PC-9 (cell line): ENCODE measurements around the gene HMGN3. TPM values are rescaled to one million over a fixed set of nuclear protein-coding genes. Genes with fewer than 3 reads are reported as not detected.
A peak's percentile ranks its signal among the peaks of the same experiment; 100 is the strongest.

Experiments used
- BruUV-seq: library from RNA; stranded (reverse); fragments of 400-500 nt; replicated peaks from 2 replicates; lab custom pipeline; 2021; lab: Mats Ljungman, UMichigan
- CTCF ChIA-PET: fragments of 300-600 bp; sonication (Branson Sonifier 250); formaldehyde crosslinking; loops from one replicate; lab custom pipeline; 2022; ENCODE audit warnings: antibody characterized with exemption; lab: Charles Lee
- POLR2A ChIA-PET: fragments of 300-600 bp; sonication (Branson Sonifier 250); formaldehyde crosslinking; loops from one replicate; lab custom pipeline; 2022; ENCODE audit warnings: antibody characterized with exemption; ENCODE audit not compliant: unreplicated experiment; lab: Charles Lee
- DNase-seq, 2 experiments: peaks; one replicate each; pipeline versions ENCODE4 v3.0.0 to v3.0.0-alpha.2; 2015 to 2022; ENCODE audit warnings: mixed read lengths in 1 of 2
- H2AFZ ChIP-seq: fragments of 200-600 bp; sonication (generic); 2 replicates; pipeline ENCODE4 v1.8.1; 2017; ENCODE audit warnings: antibody characterized with exemption
- H3F3A ChIP-seq: fragments of 200-600 bp; sonication (generic); 2 replicates; pipeline ENCODE4 v1.8.1; 2017; ENCODE audit warnings: antibody characterized with exemption, mild to moderate bottlenecking, low read depth; ENCODE audit not compliant: insufficient read depth
- H3K27ac ChIP-seq: fragments of 200-600 bp; sonication (generic); 2 replicates; pipeline ENCODE4 v1.6.1; 2016; ENCODE audit warnings: mixed run types
- H3K27me3 ChIP-seq: fragments of 200-600 bp; sonication (generic); 2 replicates; pipeline ENCODE4 v1.6.1; 2016; ENCODE audit warnings: low read depth, mixed run types; ENCODE audit not compliant: insufficient read depth
- H3K36me3 ChIP-seq: fragments of 200-600 bp; sonication (generic); 2 replicates; pipeline ENCODE4 v1.6.1; 2016; ENCODE audit warnings: low read depth, mixed run types
- H3K4me1 ChIP-seq: fragments of 200-600 bp; sonication (generic); replicated peaks from 2 replicates; pipeline ENCODE4 v1.6.1; 2016; ENCODE audit warnings: mixed run types; ENCODE audit not compliant: insufficient read depth
- H3K4me2 ChIP-seq: fragments of 200-600 bp; sonication (generic); 2 replicates; pipeline ENCODE4 v1.6.1; 2017; ENCODE audit warnings: mixed run types
- H3K4me3 ChIP-seq: fragments of 200-600 bp; sonication (generic); 2 replicates; pipeline ENCODE4 v1.6.1; 2016; ENCODE audit warnings: mixed run types
- H3K79me2 ChIP-seq: fragments of 200-600 bp; sonication (generic); 2 replicates; pipeline ENCODE4 v1.6.1; 2017; ENCODE audit warnings: low read depth, mixed run types
- H3K9me2 ChIP-seq: fragments of 200-600 bp; sonication (generic); 2 replicates; pipeline ENCODE4 v1.8.1; 2017; ENCODE audit warnings: mild to moderate bottlenecking; ENCODE audit not compliant: insufficient read depth
- H3K9me3 ChIP-seq: fragments of 200-600 bp; sonication (generic); 2 replicates; pipeline ENCODE4 v1.8.1; 2016; ENCODE audit warnings: low read depth; ENCODE audit not compliant: insufficient read depth
- H4K20me1 ChIP-seq: fragments of 200-600 bp; sonication (generic); 2 replicates; pipeline ENCODE4 v1.8.1; 2017; ENCODE audit not compliant: insufficient read depth
- CTCF ChIP-seq: fragments of 200-600 bp; sonication (generic); conservative IDR thresholded peaks from 2 replicates; pipeline ENCODE4 v1.6.1; 2017; ENCODE audit warnings: mixed run types, antibody characterized with exemption, mild to moderate bottlenecking, moderate library complexity
- EZH2 ChIP-seq: fragments of 200-600 bp; sonication (generic); IDR thresholded peaks from 2 replicates; pipeline ENCODE4 v1.8.0; 2017; ENCODE audit warnings: antibody characterized with exemption, low read depth
- intact Hi-C: fragments of 100-400 bp; cut with micrococcal nuclease; formaldehyde crosslinking; loops from one replicate; pipeline ENCODE4 v1.10.0; 2022; ENCODE audit not compliant: unreplicated experiment
- total RNA-seq: library from RNA; stranded (reverse); gene quantifications from 2 replicates; pipeline ENCODE4 v1.2.3, GENCODE V29; 2021

HMGN3 gene
- total RNA-seq, 1 experiment from 2014 or later: 62.3 TPM

GRCh38 chr6:79232696-79233462, 1.6 kb downstream of the HMGN3 start:
- no peak for TF ChIP-seq EZH2
- TF ChIP-seq CTCF: no peak
- ChIA-PET CTCF (interaction anchor here (0.7 kb wide), 1 partner anchor 137 kb away, joined by 5 read pairs; no protein-coding TSS in a partner anchor), POLR2A (no interaction called here)
- Histone ChIP-seq H3K9me3 (no peaks in the 10 kb centered on the region), H2AFZ (peak overlapping the region; percentile 90), H3K4me3 (peak overlapping the region; percentile 92), H4K20me1 (no peaks in the 10 kb centered on the region), H3K79me2 (0 out of 2 replicates have a peak, but pooled peaks cover 4% of the 10 kb centered on the region), H3F3A (peaks cover 6% of the 10 kb centered on the region; the same call in 1 of the 2 replicates), H3K9me2 (no peaks in the 10 kb centered on the region), H3K27me3 (no peaks in the 10 kb centered on the region), H3K27ac (no peak overlapping the region), H3K4me1 (peaks cover 9% of the 10 kb centered on the region), H3K4me2 (peak overlapping the region; percentile 67), H3K36me3 (no peaks in the 10 kb centered on the region)
- no TSS peak for BruUV-seq
- no peak for DNase-seq
- intact Hi-C loops: loop anchor here (1.0 to 5.0 kb wide), 3 partner anchors 156 to 439 kb away; no protein-coding TSS in a partner anchor

- TF ChIP-seq CTCF: no peak
- TF ChIP-seq EZH2: no peak
- DNase-seq: no peak
- H2AFZ ChIP-seq: no peak overlapping the region
- CTCF ChIA-PET: no interaction called here
- H3F3A ChIP-seq: peaks cover 6% of the 10 kb centered on the region; the same call in 1 of the 2 replicates
- H3K4me1 ChIP-seq: peaks cover 9% of the 10 kb centered on the region
- no peaks in the 10 kb centered on the region for H3K9me2 ChIP-seq
- H3K4me3 ChIP-seq: no peak overlapping the region
- no peaks in the 10 kb centered on the region for H3K27me3 ChIP-seq
- intact Hi-C loops: loop anchor here (2.0 to 5.0 kb wide), 2 partner anchors 155 to 441 kb away; no protein-coding TSS in a partner anchor
- no peak overlapping the region for H3K4me2 ChIP-seq
- H4K20me1 ChIP-seq: no peaks in the 10 kb centered on the region
- H3K36me3 ChIP-seq: no peaks in the 10 kb centered on the region
- BruUV-seq: no TSS peak
- no peaks in the 10 kb centered on the region for H3K9me3 ChIP-seq
- H3K79me2 ChIP-seq: 0 out of 2 replicates have a peak, but pooled peaks cover 4% of the 10 kb centered on the region
- POLR2A ChIA-PET: no interaction called here
- no peak overlapping the region for H3K27ac ChIP-seq
Measured at GRCh38 chr6:79231666-79232065, 2.8 kb downstream of the HMGN3 start.

GRCh38 chr6:79231101-79231500, 3.4 kb downstream of the HMGN3 start:
- H3K79me2 ChIP-seq: 0 out of 2 replicates have a peak, but pooled peaks cover 4% of the 10 kb centered on the region

More at GRCh38 chr6:79231101-79231500, 3.4 kb downstream of the HMGN3 start:
- Histone ChIP-seq H3F3A (peaks cover 6% of the 10 kb centered on the region; the same call in 1 of the 2 replicates), H3K4me3 (no peak overlapping the region), H3K9me2 (no peaks in the 10 kb centered on the region), H3K27me3 (no peaks in the 10 kb centered on the region), H2AFZ (no peak overlapping the region), H4K20me1 (no peaks in the 10 kb centered on the region), H3K4me1 (peaks cover 9% of the 10 kb centered on the region), H3K4me2 (no peak overlapping the region), H3K9me3 (no peaks in the 10 kb centered on the region), H3K27ac (no peak overlapping the region), H3K36me3 (no peaks in the 10 kb centered on the region)
- TF ChIP-seq EZH2: no peak
- TF ChIP-seq CTCF: no peak
- intact Hi-C loops: loop anchor here (5.0 kb wide), 1 partner anchor 441 kb away; no protein-coding TSS in a partner anchor
- POLR2A ChIA-PET: no interaction called here
- BruUV-seq: no TSS peak
- CTCF ChIA-PET: no interaction called here
- DNase-seq: no peak
